ENCODE results near the gene ADGRL1. TPM values are rescaled to one million over a fixed set of nuclear protein-coding genes. Genes with fewer than 3 reads are reported as not detected.

Gene ADGRL1
- total and polyA plus RNA-seq, 9 of the 15 experiments (the other 6 are each of a cell fraction or from before 2014, with no cell fraction given): 0.14 to 37.0 (median 8.6) TPM

DNA sequence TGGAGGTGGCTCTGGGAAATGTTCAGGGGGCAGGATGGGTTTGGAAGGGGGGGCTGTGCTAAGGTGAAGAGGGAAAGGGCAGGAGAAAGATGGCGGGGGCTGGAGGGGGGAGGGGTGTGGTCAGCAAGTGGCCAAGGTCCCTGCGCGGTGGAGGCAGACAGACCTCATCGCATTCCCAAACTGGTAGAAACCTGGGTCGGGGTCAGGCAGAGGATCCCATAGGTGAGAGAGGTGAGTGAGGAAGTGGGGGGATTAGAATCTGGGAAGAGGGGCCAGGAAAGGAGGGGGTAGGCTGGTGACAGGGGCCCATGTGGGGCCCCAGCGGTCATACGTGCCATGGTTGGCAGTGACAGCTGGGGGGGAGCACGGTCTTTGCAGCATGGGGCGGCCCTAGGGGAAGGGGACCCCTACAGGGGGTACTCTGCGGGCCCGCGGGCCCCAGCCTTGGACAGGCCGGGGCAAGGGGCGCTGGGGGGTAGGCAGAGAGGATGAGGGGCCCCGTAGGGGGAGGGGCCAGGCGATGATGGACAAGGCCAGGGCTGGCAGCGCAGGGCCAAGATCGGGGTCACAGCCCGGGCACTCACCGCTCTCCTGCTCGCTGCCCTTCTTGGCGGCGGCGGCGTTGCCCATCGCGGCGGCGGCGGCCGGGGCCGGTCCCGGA is 88.9 kb downstream of the ADGRL1 start (continued):
- peak; percentile 0 for TF ChIP-seq HNRNPLL (IDR thresholded peaks at IDR 0.05; ENCODE audit: low read depth, low read length, poor library complexity, severe bottlenecking)
- TF ChIP-seq, protein P1, sequence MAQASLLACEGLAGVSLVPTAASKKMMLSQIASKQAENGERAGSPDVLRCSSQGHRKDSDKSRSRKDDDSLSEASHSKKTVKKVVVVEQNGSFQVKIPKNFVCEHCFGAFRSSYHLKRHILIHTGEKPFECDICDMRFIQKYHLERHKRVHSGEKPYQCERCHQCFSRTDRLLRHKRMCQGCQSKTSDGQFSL (CRISPR knock-in tag; IDR thresholded peaks at IDR 0.05): peak; percentile 37; the same call in 1 of the 2 replicates
- TF ChIP-seq, protein P1 (tag; IDR thresholded peaks at IDR 0.05): no peak
- TF ChIP-seq, protein P2, sequence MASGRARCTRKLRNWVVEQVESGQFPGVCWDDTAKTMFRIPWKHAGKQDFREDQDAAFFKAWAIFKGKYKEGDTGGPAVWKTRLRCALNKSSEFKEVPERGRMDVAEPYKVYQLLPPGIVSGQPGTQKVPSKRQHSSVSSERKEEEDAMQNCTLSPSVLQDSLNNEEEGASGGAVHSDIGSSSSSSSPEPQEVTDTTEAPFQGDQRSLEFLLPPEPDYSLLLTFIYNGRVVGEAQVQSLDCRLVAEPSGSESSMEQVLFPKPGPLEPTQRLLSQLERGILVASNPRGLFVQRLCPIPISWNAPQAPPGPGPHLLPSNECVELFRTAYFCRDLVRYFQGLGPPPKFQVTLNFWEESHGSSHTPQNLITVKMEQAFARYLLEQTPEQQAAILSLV (tag; IDR thresholded peaks at IDR 0.05): no peak
- TF ChIP-seq, protein P3, sequence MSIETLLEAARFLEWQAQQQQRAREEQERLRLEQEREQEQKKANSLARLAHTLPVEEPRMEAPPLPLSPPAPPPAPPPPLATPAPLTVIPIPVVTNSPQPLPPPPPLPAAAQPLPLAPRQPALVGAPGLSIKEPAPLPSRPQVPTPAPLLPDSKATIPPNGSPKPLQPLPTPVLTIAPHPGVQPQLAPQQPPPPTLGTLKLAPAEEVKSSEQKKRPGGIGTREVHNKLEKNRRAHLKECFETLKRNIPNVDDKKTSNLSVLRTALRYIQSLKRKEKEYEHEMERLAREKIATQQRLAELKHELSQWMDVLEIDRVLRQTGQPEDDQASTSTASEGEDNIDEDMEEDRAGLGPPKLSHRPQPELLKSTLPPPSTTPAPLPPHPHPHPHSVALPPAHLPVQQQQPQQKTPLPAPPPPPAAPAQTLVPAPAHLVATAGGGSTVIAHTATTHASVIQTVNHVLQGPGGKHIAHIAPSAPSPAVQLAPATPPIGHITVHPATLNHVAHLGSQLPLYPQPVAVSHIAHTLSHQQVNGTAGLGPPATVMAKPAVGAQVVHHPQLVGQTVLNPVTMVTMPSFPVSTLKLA (conservative IDR thresholded peaks at IDR 0.05): peak; percentile 38 to 51; a peak in 2 of 4 replicates
- TF ChIP-seq COPS2 (conservative IDR thresholded peaks at IDR 0.05): no peak
- TF ChIP-seq MTA3 (IDR thresholded peaks at IDR 0.05; ENCODE audit: borderline replicate concordance): no peak
- peak; percentile 25; the same call in 1 of the 2 replicates for TF ChIP-seq ZBTB7A (IDR thresholded peaks at IDR 0.05; ENCODE audit: borderline replicate concordance, control insufficient read depth, low read depth, low read length)
- TF ChIP-seq TAF1 (IDR thresholded peaks at IDR 0.05; ENCODE audit: control insufficient read depth, extremely low read depth, insufficient read depth, low read length, severe bottlenecking): peak; percentile 12
- TF ChIP-seq ZNF253 (CRISPR knock-in tag; conservative IDR thresholded peaks at IDR 0.05): no peak
- TF ChIP-seq, protein P4, sequence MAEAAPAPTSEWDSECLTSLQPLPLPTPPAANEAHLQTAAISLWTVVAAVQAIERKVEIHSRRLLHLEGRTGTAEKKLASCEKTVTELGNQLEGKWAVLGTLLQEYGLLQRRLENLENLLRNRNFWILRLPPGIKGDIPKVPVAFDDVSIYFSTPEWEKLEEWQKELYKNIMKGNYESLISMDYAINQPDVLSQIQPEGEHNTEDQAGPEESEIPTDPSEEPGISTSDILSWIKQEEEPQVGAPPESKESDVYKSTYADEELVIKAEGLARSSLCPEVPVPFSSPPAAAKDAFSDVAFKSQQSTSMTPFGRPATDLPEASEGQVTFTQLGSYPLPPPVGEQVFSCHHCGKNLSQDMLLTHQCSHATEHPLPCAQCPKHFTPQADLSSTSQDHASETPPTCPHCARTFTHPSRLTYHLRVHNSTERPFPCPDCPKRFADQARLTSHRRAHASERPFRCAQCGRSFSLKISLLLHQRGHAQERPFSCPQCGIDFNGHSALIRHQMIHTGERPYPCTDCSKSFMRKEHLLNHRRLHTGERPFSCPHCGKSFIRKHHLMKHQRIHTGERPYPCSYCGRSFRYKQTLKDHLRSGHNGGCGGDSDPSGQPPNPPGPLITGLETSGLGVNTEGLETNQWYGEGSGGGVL (CRISPR knock-in tag; IDR thresholded peaks at IDR 0.05): no peak
- TF ChIP-seq, protein P5, sequence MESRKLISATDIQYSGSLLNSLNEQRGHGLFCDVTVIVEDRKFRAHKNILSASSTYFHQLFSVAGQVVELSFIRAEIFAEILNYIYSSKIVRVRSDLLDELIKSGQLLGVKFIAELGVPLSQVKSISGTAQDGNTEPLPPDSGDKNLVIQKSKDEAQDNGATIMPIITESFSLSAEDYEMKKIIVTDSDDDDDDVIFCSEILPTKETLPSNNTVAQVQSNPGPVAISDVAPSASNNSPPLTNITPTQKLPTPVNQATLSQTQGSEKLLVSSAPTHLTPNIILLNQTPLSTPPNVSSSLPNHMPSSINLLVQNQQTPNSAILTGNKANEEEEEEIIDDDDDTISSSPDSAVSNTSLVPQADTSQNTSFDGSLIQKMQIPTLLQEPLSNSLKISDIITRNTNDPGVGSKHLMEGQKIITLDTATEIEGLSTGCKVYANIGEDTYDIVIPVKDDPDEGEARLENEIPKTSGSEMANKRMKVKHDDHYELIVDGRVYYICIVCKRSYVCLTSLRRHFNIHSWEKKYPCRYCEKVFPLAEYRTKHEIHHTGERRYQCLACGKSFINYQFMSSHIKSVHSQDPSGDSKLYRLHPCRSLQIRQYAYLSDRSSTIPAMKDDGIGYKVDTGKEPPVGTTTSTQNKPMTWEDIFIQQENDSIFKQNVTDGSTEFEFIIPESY (CRISPR knock-in tag; IDR thresholded peaks at IDR 0.05): no peak
- 0 out of 4 replicates have a peak, but pooled peaks have one; percentile 15 to 38 for TF ChIP-seq SIN3A (IDR thresholded peaks at IDR 0.05; ENCODE audit: borderline replicate concordance in 2 of 2, control insufficient read depth in 1 of 2, low read depth in 2 of 2, low read length in 2 of 2)
- no peak for TF ChIP-seq GATAD2B (IDR thresholded peaks at IDR 0.05; ENCODE audit: borderline replicate concordance)
- peak; percentile 74; the same call in 1 of the 2 replicates for TF ChIP-seq TGIF2 (CRISPR knock-in tag; IDR thresholded peaks at IDR 0.05)
- TF ChIP-seq RBBP5 (IDR thresholded peaks at IDR 0.05; ENCODE audit: borderline replicate concordance, insufficient read depth, low read length, poor library complexity, severe bottlenecking): peak; percentile 62
